ENCODE data around the gene FLNB. TPM values are rescaled to one million over a fixed set of nuclear protein-coding genes. Genes with fewer than 3 reads are reported as not detected.

FLNB gene
- total and polyA plus RNA-seq, 9 of the 15 experiments (the other 6 are each of a cell fraction or from before 2014, with no cell fraction given): 9.4 to 48.1 (median 25.6) TPM

GRCh38 chr3:58124387-58124786 is 116.2 kb downstream of the FLNB start (continued):
- TF ChIP-seq E2F8 (IDR thresholded peaks at IDR 0.05; ENCODE audit: low read depth, partially characterized antibody) (no peak), TEAD2 (tag; IDR thresholded peaks at IDR 0.05) (no peak), ZNF175 (CRISPR knock-in tag; IDR thresholded peaks at IDR 0.05; ENCODE audit: low read depth) (no peak), PHTF2 (CRISPR knock-in tag; IDR thresholded peaks at IDR 0.05) (no peak), MEIS2 (IDR thresholded peaks at IDR 0.05; ENCODE audit: partially characterized antibody) (no peak), DLX4 (CRISPR knock-in tag; IDR thresholded peaks at IDR 0.05) (no peak), EGR1 (conservative IDR thresholded peaks at IDR 0.05) (no peak), KDM2B (CRISPR knock-in tag; IDR thresholded peaks at IDR 0.05) (no peak)

Data from K562 (cell line).